Omental fat pad (tissue), 4 donors: ENCODE data around the gene NTN5. TPM values are rescaled to one million over a fixed set of nuclear protein-coding genes. Genes with fewer than 3 reads are reported as not detected.

ENCODE experiments used
- ATAC-seq: fragments of 150-250 bp; one replicate; pipeline ENCODE4 v1.9.1; 2016; ENCODE audit warnings: mild to moderate bottlenecking, moderate library complexity; ENCODE audit not compliant: low FRiP score
- DNase-seq: peaks from one replicate; pipeline ENCODE4 v3.0.0-alpha.2; 2019; ENCODE audit warnings: low spot score
- total RNA-seq, 4 donors: library from RNA; depleted of rRNA; stranded (reverse); fragments of >200 nt; gene quantifications; one replicate each; pipeline ENCODE4 v1.1.0, GENCODE V29; 2016
- TF ChIP-seq, protein P1 (sequence below), 3 donors: fragments of 450-650 bp; IDR thresholded peaks; one replicate each; pipeline ENCODE4 v1.5.1; 2016 to 2017; ENCODE audit warnings: antibody characterized with exemption in 3 of 3, mild to moderate bottlenecking in 3 of 3, moderate library complexity in 2 of 3

The NTN5 gene
- total RNA-seq, 4 donors from 2014 or later, result 0.47 TPM; not detected in 3

DNA sequence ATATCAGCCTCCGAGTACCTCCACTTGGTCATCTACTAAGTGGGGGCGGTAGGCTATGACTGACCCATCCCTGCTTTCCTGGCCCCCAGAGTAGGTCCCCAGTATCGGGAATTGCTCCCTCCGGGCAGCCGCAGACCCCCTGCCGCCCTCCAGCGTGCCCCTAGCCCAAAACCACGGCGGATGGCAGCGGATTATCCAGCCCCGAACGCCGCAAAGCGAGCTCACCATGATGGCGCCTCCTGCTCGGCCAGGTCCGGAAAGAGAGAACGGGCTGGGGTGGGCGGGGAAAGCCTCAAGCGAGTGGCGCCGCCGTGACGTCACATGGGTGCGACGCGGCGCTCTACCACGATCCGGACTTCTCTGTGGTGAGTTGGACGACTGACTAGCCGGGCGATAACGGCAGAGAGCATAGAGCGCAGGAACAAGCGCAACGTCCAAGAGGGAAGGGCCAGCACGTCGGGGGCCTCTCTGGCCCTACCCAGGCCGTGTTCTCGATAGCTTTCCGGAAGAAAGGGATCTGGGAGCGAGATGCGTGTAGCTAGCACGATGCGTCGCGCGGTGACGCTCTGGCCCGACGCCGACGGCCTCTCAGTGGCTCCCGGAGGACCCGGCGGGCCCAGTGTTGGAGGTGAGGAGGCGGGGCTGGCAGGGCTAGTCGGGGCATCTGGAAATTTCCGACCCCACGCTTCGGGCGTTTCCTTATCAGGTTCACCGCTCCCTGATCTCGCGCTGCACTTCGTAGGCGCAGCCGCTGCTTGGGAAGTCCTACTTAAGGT is 53.7 kb downstream of the NTN5 start, which contains the start of the genes RPL18 and SPHK2:
TSS of gene RPL18 (minus strand) at position 263 of the 776 bp plus-strand sequence. CDS start at position 228, 35 bp downstream.
TSS of gene SPHK2 (plus strand) at position 591 of the 776 bp plus-strand sequence. CDS start 1,009 bp downstream, outside the sequence.
- DNase-seq (peak; percentile 78), ATAC-seq (peak; percentile 87)
- TF ChIP-seq, protein P1, sequence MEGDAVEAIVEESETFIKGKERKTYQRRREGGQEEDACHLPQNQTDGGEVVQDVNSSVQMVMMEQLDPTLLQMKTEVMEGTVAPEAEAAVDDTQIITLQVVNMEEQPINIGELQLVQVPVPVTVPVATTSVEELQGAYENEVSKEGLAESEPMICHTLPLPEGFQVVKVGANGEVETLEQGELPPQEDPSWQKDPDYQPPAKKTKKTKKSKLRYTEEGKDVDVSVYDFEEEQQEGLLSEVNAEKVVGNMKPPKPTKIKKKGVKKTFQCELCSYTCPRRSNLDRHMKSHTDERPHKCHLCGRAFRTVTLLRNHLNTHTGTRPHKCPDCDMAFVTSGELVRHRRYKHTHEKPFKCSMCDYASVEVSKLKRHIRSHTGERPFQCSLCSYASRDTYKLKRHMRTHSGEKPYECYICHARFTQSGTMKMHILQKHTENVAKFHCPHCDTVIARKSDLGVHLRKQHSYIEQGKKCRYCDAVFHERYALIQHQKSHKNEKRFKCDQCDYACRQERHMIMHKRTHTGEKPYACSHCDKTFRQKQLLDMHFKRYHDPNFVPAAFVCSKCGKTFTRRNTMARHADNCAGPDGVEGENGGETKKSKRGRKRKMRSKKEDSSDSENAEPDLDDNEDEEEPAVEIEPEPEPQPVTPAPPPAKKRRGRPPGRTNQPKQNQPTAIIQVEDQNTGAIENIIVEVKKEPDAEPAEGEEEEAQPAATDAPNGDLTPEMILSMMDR (IDR thresholded peaks at IDR 0.05), result no peak

DNA sequence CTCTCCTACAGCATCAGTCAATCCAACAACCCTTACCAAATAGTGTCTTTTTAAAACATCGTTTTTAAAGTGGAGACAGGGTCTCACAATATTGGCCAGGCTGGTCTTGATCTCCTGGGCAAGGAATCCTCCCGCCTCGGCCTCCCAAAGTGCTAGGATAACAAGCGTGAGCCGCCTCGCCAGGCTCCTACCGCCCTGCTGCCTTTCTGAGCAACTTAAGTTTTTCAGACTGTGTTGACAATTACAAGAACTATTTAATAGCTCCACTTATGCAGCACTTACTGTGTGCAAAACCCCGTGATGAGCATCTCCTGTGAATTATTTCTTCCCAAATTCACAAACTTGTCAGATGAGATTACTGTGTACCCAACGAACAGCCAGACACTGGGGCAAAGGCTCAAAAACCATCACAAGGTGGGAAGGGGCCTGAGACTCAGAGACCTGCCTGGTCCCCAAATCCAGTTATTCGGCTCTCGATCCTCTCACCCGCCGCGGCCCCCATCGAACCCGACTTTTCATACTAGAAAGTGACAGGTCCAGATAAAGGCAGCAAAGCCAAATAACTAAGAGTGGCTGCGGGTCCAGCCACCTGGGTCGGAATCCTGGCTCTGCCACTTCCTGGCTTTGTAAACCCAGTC is 54.4 kb downstream of the NTN5 start:
- TF ChIP-seq, protein P1 (IDR thresholded peaks at IDR 0.05), result no peak
- DNase-seq, result no peak
- no peak for ATAC-seq

DNA sequence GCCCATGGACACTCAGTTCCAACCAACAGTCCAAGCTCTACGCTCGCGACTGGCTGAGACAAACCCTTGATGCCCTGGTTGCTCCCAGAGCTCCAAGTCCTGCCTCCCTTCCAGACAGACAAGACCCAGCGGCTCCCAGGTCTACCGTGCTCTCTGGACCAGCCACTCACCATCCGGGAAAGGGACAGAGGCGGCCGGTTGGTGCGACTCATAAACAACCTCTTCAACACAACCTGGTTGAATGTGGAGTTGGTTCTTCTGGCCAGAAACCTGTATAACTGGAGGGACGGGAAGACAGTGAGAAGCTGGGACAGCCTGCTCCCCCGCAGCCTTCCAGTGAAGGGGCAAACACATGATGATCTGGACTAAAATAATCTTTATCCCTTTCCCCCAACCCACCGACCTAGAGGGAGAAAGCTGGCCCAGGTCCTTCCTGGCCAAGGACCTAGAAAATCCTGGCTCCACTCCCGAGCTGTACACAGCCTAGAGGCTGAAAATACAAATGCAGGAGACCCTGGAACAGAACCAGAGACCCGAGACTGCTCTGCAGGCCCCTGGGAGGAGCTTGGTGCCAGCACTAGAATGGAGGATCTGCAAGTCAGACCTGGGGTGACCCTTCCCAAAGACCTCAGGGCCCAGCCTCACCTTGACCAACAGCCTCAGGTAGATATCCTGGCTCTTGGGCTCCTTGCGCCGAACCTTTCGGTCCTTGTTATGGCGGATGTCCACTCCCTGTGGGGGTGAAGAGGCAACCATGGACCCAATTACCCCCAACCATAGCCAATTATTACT is 55.5 kb downstream of the NTN5 start:
- DNase-seq, result no peak
- ATAC-seq, result no peak
- TF ChIP-seq, protein P1 (IDR thresholded peaks at IDR 0.05), result no peak

DNA sequence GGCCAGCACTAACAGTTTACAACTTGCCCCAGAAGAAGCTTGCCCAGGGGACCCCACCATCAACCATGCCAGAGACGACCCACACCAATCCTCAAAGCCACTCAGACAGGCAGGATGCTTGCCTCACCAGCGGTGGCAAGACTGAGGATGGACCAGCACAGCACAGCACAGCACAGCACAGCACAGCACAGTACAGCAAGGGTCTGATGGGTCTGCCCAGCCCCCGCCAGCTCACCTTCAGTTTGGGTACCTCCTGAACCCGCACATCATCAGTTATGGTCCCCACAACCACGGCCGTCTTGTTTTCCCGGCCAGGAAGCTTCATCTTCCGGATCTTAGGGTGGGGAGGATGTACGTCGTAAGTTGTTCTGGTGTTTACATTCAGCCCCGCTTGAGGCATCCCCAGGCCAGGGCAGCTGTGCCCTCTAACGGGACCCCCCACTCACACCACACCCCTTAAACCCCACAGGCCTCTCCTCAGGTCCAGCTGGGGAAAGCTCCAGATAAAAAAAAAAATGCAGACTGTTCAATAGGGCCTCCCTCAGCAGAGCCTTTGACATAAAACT is 56.2 kb downstream of the NTN5 start:
- TF ChIP-seq, protein P1 (IDR thresholded peaks at IDR 0.05), result no peak
- DNase-seq, result no peak

DNA sequence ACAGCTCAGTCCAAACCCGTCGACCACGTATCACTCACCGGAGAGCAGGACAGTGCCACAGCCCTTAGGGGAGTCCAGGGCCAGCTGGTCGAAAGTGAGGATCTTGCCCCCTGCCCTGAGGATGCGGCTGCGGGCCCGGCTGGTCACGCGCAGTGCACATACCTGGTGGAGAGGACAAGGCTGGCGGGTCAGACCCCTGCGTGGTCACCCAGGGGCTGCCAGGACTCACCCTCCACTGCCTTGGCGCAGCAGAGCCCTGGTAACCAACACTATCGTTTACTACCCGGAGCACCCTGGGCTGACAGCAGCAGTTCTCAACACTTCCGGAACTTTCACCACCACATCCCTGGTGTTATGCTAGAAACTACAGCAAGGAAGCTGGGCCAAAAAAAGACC is 56.8 kb downstream of the NTN5 start:
- TF ChIP-seq, protein P1 (IDR thresholded peaks at IDR 0.05), result no peak
- DNase-seq (no peak), ATAC-seq (no peak)

More for the DNA sequence above, 56.2 kb downstream of the NTN5 start:
- ATAC-seq, result no peak

DNA sequence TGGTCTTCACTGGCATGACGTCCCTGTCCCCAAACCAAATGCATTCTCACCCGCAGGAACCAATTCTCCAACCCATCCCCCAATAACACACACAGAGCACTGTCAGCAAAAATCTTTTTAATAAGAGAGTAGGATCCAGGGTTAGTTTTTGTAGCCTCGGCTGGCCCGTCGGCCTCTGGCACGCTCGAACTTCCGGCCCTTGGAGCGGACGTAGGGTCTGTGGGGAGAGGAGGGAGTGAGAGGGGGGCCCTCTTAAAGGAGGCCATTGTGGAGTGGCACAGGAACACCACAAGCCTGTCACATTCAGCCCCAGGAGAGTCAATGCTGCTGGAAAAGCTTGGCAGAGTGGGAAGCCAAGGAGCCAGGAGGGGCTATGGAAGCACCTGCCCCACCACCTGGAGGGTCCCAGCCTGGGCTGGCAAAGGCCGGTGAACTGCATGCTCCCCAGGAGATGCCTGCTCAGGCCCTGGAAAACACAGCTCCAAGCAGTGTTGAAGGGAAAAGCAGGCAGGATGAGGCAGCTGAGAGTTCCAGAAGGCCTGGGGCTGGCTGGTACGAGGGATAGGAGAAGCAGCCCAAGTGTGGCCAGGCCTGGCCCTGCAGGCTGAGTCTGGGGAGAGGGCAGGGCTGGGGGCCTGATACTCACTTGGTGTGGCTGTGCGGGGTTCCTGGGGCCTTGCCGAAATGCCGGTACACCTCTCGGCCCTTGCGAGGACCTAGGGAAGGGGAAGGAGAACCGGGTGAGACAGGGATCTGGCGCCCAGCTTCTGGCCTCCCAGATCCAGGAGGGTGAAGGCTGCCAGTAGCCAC is 57.4 kb downstream of the NTN5 start:
- DNase-seq (no peak), ATAC-seq (no peak)
- TF ChIP-seq, protein P1 (IDR thresholded peaks at IDR 0.05), result no peak
